ENCODE measurements around the gene HK2. TPM values are rescaled to one million over a fixed set of nuclear protein-coding genes. Genes with fewer than 3 reads are reported as not detected.

Gene HK2
- total and polyA plus RNA-seq, 2 donors (not counting 3 experiments of a cell fraction or from before 2014, with no cell fraction given), result 3.4 to 13.0 TPM

DNA sequence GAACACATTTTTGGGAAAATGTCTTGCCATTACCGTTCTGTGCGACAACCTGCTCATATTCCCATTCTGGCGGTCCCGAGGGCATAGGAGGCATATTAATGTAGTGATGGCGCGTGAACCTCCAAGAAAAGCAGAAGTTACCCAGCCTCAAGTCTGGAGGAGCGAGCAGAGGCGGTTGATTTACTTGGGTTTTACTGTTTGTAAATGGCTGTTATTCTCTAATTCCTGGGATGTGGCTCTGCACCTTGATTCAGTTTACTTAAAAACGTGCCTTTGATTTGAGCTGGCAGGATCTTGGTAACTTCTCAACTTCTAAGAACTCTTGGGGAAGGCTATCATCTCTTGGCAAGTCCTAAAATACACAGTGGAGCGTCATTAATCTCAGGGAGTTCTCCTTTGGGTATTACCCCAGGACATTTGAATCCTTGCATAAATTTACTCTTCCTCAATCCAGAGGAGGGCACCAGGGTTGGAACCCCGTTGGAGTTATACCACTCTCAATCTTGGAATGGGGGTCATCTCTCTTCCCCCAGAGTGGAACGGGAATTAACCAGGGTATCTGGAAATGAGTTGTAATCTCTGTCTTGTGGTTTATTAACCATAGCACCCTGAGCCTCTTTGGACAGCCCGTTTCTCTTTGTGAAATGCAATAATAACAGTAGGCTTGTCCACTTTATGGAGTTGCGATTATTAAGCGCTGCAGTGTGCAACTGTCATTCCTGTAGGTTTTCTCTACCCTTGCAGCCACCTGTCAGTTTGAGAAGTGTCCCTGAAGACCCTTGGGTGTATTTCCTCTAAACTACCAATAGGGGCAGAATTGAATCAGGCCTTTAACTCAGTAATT lies 2.1 kb downstream of the HK2 start:
- no peaks in the 10 kb centered on the region for H3K9me3 ChIP-seq (replicated peaks; ENCODE audit: control insufficient read depth, insufficient read depth, low read length)
- H3K27me3 ChIP-seq (ENCODE audit: control insufficient read depth in 2 of 2, insufficient read depth in 2 of 2, low read length in 2 of 2), result no peaks in the 10 kb centered on the region
- CTCF ChIA-PET, result interaction anchor here (0.6 to 6.4 kb wide), 16 partner anchors 7 to 122 kb away, joined by 3 to 89 read pairs (median 4); no protein-coding TSS in a partner anchor
- peak overlapping the region; percentile 67 to 88 (median 80) for H3K4me3 ChIP-seq (replicated peaks in 1 of 3; ENCODE audit: insufficient read depth in 1 of 3, low read depth in 1 of 3, low read length in 3 of 3)
- TF ChIP-seq CTCF (IDR thresholded peaks at IDR 0.05; ENCODE audit: extremely low read depth in 1 of 2, insufficient read depth in 1 of 2, low read depth in 1 of 2, low read length in 2 of 2) (peak; percentile 51 to 57), POLR2A (IDR thresholded peaks at IDR 0.05; ENCODE audit: low read depth, low read length) (no peak), POLR2AphosphoS5 (IDR thresholded peaks at IDR 0.05; ENCODE audit: insufficient read depth, low read depth, low read length) (no peak), JUN (IDR thresholded peaks at IDR 0.05; ENCODE audit: borderline replicate concordance, insufficient read depth, insufficient read length, low read depth) (no peak)
- TF ChIP-seq, protein P1, sequence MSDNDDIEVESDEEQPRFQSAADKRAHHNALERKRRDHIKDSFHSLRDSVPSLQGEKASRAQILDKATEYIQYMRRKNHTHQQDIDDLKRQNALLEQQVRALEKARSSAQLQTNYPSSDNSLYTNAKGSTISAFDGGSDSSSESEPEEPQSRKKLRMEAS (IDR thresholded peaks at IDR 0.05; ENCODE audit: insufficient read depth, insufficient read length), result no peak
- H3K79me2 ChIP-seq (ENCODE audit: control insufficient read depth, insufficient read depth, low read length), result peaks cover 14% of the 10 kb centered on the region
- POLR2A ChIA-PET, result no interaction called here
- intact Hi-C loops (cut with micrococcal nuclease) (loop anchor here (1.0 to 5.0 kb wide), 5 partner anchors 7 to 184 kb away; partner anchors contain the start of gene SEMA4F), dilution Hi-C loops (cut with MboI; ENCODE audit: extremely low pct_ligation_motif_present, low sequenced_read_pairs) (no loop called here)
- peak; percentile 54 for DNase-seq (ENCODE audit: low read depth, low spot score)
- peaks cover 13% of the 10 kb centered on the region for H3K4me1 ChIP-seq (ENCODE audit: control insufficient read depth, extremely low read depth, insufficient read depth, low read length)
- no peaks in the 10 kb centered on the region for H3K9me1 ChIP-seq (replicated peaks; ENCODE audit: control insufficient read depth, extremely low read depth, insufficient read depth, low read length)
- BruUV-seq (replicated peaks), result TSS peak; percentile 11
- no peaks in the 10 kb centered on the region for H3K36me3 ChIP-seq (ENCODE audit: control insufficient read depth in 2 of 2, extremely low read depth in 1 of 2, insufficient read depth in 2 of 2, low read length in 2 of 2)
- H4K20me1 ChIP-seq (replicated peaks; ENCODE audit: control insufficient read depth, extremely low read depth, insufficient read depth, low read length), result no peaks in the 10 kb centered on the region
- peak; percentile 89 for FAIRE-seq
- no peak overlapping the region for H2AFZ ChIP-seq (ENCODE audit: low read depth, low read length)
- peak overlapping the region; percentile 71 for H3K4me2 ChIP-seq (ENCODE audit: insufficient read depth, low read length)
- H3K27ac ChIP-seq (ENCODE audit: insufficient read depth, low read depth, low read length), result no peak overlapping the region
- H3K9ac ChIP-seq (replicated peaks; ENCODE audit: extremely low read depth, insufficient read depth, low read length), result no peak overlapping the region
